ENCODE measurements around the gene ZNF606.

Gene ZNF606

DNA sequence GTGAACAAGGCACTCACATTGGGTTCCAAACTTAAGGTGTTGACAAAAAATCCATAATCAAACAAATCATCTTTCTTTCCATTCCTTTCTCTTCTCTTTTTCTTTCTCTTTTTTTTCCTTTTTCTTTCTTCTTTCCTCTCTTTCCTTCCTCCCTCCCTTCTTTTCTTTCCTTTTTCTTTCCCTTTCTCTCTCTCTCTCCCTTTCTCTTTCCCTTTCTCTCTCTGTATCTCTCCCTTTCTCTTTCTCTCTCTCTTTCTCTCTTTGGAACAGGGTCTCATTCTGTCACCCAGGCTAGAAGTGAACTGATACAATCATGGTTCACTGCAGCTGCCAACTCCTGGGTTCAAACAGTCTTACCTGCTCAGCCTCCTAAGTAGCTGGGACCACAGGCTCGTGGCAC lies 40.8 kb downstream of the ZNF606 start:
- in situ Hi-C loops (cut with MboI; ENCODE audit: low sequenced_read_pairs, unreplicated experiment), result no loop called here
- TF ChIP-seq, protein P1, sequence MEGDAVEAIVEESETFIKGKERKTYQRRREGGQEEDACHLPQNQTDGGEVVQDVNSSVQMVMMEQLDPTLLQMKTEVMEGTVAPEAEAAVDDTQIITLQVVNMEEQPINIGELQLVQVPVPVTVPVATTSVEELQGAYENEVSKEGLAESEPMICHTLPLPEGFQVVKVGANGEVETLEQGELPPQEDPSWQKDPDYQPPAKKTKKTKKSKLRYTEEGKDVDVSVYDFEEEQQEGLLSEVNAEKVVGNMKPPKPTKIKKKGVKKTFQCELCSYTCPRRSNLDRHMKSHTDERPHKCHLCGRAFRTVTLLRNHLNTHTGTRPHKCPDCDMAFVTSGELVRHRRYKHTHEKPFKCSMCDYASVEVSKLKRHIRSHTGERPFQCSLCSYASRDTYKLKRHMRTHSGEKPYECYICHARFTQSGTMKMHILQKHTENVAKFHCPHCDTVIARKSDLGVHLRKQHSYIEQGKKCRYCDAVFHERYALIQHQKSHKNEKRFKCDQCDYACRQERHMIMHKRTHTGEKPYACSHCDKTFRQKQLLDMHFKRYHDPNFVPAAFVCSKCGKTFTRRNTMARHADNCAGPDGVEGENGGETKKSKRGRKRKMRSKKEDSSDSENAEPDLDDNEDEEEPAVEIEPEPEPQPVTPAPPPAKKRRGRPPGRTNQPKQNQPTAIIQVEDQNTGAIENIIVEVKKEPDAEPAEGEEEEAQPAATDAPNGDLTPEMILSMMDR (IDR thresholded peaks at IDR 0.05; ENCODE audit: borderline replicate concordance, control extremely low read depth, extremely low read depth, insufficient read depth, missing control alignments), result no peak
- DNase-seq (ENCODE audit: low spot score), result no peak

- TF ChIP-seq, protein P1 (IDR thresholded peaks at IDR 0.05; ENCODE audit: borderline replicate concordance, control extremely low read depth, extremely low read depth, insufficient read depth, missing control alignments), result no peak
- in situ Hi-C loops (cut with MboI; ENCODE audit: low sequenced_read_pairs, unreplicated experiment), result no loop called here
Measured at GRCh38 chr19:57954996-57955395, 47.6 kb downstream of the ZNF606 start.

GRCh38 chr19:57949702-57950101 lies 52.9 kb downstream of the ZNF606 start:
- TF ChIP-seq, protein P1 (IDR thresholded peaks at IDR 0.05; ENCODE audit: borderline replicate concordance, control extremely low read depth, extremely low read depth, insufficient read depth, missing control alignments), result no peak
- no peak for DNase-seq (ENCODE audit: low spot score)
- in situ Hi-C loops (cut with MboI; ENCODE audit: low sequenced_read_pairs, unreplicated experiment), result no loop called here

More at GRCh38 chr19:57954996-57955395, 47.6 kb downstream of the ZNF606 start:
- DNase-seq (ENCODE audit: low spot score), result no peak

GRCh38 chr19:57949296-57949695 lies 53.3 kb downstream of the ZNF606 start:
- TF ChIP-seq, protein P1 (IDR thresholded peaks at IDR 0.05; ENCODE audit: borderline replicate concordance, control extremely low read depth, extremely low read depth, insufficient read depth, missing control alignments), result no peak
- in situ Hi-C loops (cut with MboI; ENCODE audit: low sequenced_read_pairs, unreplicated experiment), result no loop called here
- no peak for DNase-seq (ENCODE audit: low spot score)

- DNase-seq (ENCODE audit: low spot score), result peak; percentile 95
- in situ Hi-C loops (cut with MboI; ENCODE audit: low sequenced_read_pairs, unreplicated experiment), result no loop called here
- TF ChIP-seq, protein P1 (IDR thresholded peaks at IDR 0.05; ENCODE audit: borderline replicate concordance, control extremely low read depth, extremely low read depth, insufficient read depth, missing control alignments), result peak; percentile 33
Measured at GRCh38 chr19:57947419-57948134, 55.0 kb downstream of the ZNF606 start, which contains the start of gene ZNF256. Gene ZNF256, minus strand, starts transcription at chr19:57947706. Its CDS starts 232 bp downstream, at chr19:57947474.

GRCh38 chr19:57947088-57947418 lies 55.6 kb downstream of the ZNF606 start:
- in situ Hi-C loops (cut with MboI; ENCODE audit: low sequenced_read_pairs, unreplicated experiment), result no loop called here
- no peak for DNase-seq (ENCODE audit: low spot score)
- TF ChIP-seq, protein P1 (IDR thresholded peaks at IDR 0.05; ENCODE audit: borderline replicate concordance, control extremely low read depth, extremely low read depth, insufficient read depth, missing control alignments), result no peak
